Activated B cell treated with CpG ODN at 0.5 μM for 24 hours (primary cell): Measurements from ENCODE around the gene NSUN7. TPM values are rescaled to one million over a fixed set of nuclear protein-coding genes. Genes with fewer than 3 reads are reported as not detected.

Source experiments
- ATAC-seq: fragments of 200-7000 bp; cut with Tn5 transposase; one replicate; pipeline ENCODE4 v1.10.0; 2021; ENCODE audit warnings: low read depth, mild to moderate bottlenecking, moderate library complexity
- CTCF ChIA-PET: fragments of 350-600 bp; sonication (Branson Sonifier 250); formaldehyde crosslinking; loops from one replicate; lab custom pipeline; 2021; ENCODE audit warnings: antibody characterized with exemption; lab: Charles Lee
- POLR2A ChIA-PET: fragments of 350-600 bp; sonication (Branson Sonifier 250); formaldehyde crosslinking; loops from one replicate; lab custom pipeline; 2021; ENCODE audit warnings: antibody characterized with exemption; lab: Charles Lee
- DNase-seq: peaks from one replicate; pipeline ENCODE4 v3.0.0; 2022
- H3K27ac Mint-ChIP-seq: one replicate; pipeline ENCODE4 v1.8.0; 2020; ENCODE audit warnings: mixed read lengths
- H3K27me3 Mint-ChIP-seq: one replicate; pipeline ENCODE4 v1.8.0; 2021; ENCODE audit warnings: mixed read lengths
- H3K36me3 Mint-ChIP-seq: one replicate; pipeline ENCODE4 v1.8.0; 2021; ENCODE audit warnings: low read depth, mixed read lengths
- H3K4me1 Mint-ChIP-seq: one replicate; pipeline ENCODE4 v1.8.0; 2021; ENCODE audit warnings: mixed read lengths
- H3K4me3 Mint-ChIP-seq: one replicate; pipeline ENCODE4 v1.8.0; 2020; ENCODE audit warnings: mild to moderate bottlenecking, mixed read lengths
- H3K9me3 Mint-ChIP-seq: one replicate; pipeline ENCODE4 v1.8.0; 2020; ENCODE audit warnings: mixed read lengths
- CTCF ChIP-seq: fragments of 200-600 bp; IDR thresholded peaks from one replicate; pipeline ENCODE4 v1.8.0; 2022; ENCODE audit warnings: antibody characterized with exemption, mild to moderate bottlenecking
- intact Hi-C: fragments of 100-400 bp; cut with micrococcal nuclease; formaldehyde crosslinking; loops from one replicate; pipeline ENCODE4 v1.15.1; 2024
- total RNA-seq: library from RNA; stranded (reverse); gene quantifications from 2 replicates; pipeline ENCODE4 v1.2.3, GENCODE V29; 2022

NSUN7 gene
- total RNA-seq, 1 donor from 2014 or later, result 1.6 TPM

GRCh38 chr4:40843696-40844095 is 93.9 kb downstream of the NSUN7 start:
- POLR2A ChIA-PET, result no interaction called here
- peaks cover 43% of the 10 kb centered on the region for H3K4me1 Mint-ChIP-seq

GRCh38 chr4:40844261-40844660 is 94.5 kb downstream of the NSUN7 start:
- CTCF ChIA-PET, result interaction anchor here (0.5 to 1.6 kb wide), 3 partner anchors 12 to 120 kb away, joined by 3 to 5 read pairs (median 5); no protein-coding TSS in a partner anchor
- H3K4me1 Mint-ChIP-seq, result peaks cover 44% of the 10 kb centered on the region
- TF ChIP-seq CTCF, result no peak
- no peaks in the 10 kb centered on the region for H3K36me3 Mint-ChIP-seq
- H3K4me3 Mint-ChIP-seq, result no peak overlapping the region
- H3K9me3 Mint-ChIP-seq, result no peaks in the 10 kb centered on the region
- no peak for ATAC-seq
- no peak for DNase-seq
- intact Hi-C loops, result loop anchor here (5.0 to 10.0 kb wide), 2 partner anchors 519 to 787 kb away; partner anchors contain the start of gene N4BP2
- POLR2A ChIA-PET, result no interaction called here
- no peaks in the 10 kb centered on the region for H3K27me3 Mint-ChIP-seq
- H3K27ac Mint-ChIP-seq, result no peak overlapping the region

More at GRCh38 chr4:40843696-40844095, 93.9 kb downstream of the NSUN7 start:
- no peak for TF ChIP-seq CTCF
- Mint-ChIP-seq H3K27me3 (no peaks in the 10 kb centered on the region), H3K9me3 (no peaks in the 10 kb centered on the region), H3K4me3 (no peak overlapping the region), H3K36me3 (no peaks in the 10 kb centered on the region), H3K27ac (no peak overlapping the region)
- intact Hi-C loops, result loop anchor here (2.0 to 10.0 kb wide), 3 partner anchors 107 to 786 kb away; partner anchors contain the start of gene N4BP2
- no peak for DNase-seq
- ATAC-seq, result peak; percentile 25
- CTCF ChIA-PET, result interaction anchor here (0.7 to 1.6 kb wide), 8 partner anchors 11 to 527 kb away, joined by 3 to 5 read pairs (median 3); no protein-coding TSS in a partner anchor

GRCh38 chr4:40845154-40845835 is 95.5 kb downstream of the NSUN7 start:
- Mint-ChIP-seq H3K4me3 (no peak overlapping the region), H3K27ac (no peak overlapping the region), H3K9me3 (no peaks in the 10 kb centered on the region), H3K36me3 (no peaks in the 10 kb centered on the region), H3K27me3 (no peaks in the 10 kb centered on the region), H3K4me1 (peaks cover 40% of the 10 kb centered on the region)
- no peak for TF ChIP-seq CTCF
- DNase-seq, result no peak
- ChIA-PET CTCF (interaction anchor here (1.4 kb wide), 1 partner anchor 51 kb away, joined by 5 read pairs; no protein-coding TSS in a partner anchor), POLR2A (interaction anchor here (0.5 kb wide), 1 partner anchor 12 kb away, joined by 3 read pairs; no protein-coding TSS in a partner anchor)
- intact Hi-C loops, result loop anchor here (10.0 kb wide), 1 partner anchor 520 kb away; no protein-coding TSS in a partner anchor
- ATAC-seq, result no peak

GRCh38 chr4:40846532-40846931 is 96.8 kb downstream of the NSUN7 start:
- no peaks in the 10 kb centered on the region for H3K9me3 Mint-ChIP-seq
- ChIA-PET POLR2A (no interaction called here), CTCF (no interaction called here)
- intact Hi-C loops, result loop anchor here (10.0 kb wide), 1 partner anchor 522 kb away; no protein-coding TSS in a partner anchor
- no peak for TF ChIP-seq CTCF
- ATAC-seq (no peak), DNase-seq (no peak)
- H3K36me3 Mint-ChIP-seq, result no peaks in the 10 kb centered on the region
- no peak overlapping the region for H3K27ac Mint-ChIP-seq
- H3K4me3 Mint-ChIP-seq, result no peak overlapping the region
- peaks cover 29% of the 10 kb centered on the region for H3K4me1 Mint-ChIP-seq
- H3K27me3 Mint-ChIP-seq, result no peaks in the 10 kb centered on the region

- intact Hi-C loops, result loop anchor here (10.0 kb wide), 1 partner anchor 523 kb away; no protein-coding TSS in a partner anchor
- Mint-ChIP-seq H3K4me3 (no peak overlapping the region), H3K9me3 (no peaks in the 10 kb centered on the region), H3K27me3 (no peaks in the 10 kb centered on the region), H3K36me3 (no peaks in the 10 kb centered on the region), H3K27ac (no peak overlapping the region), H3K4me1 (peaks cover 16% of the 10 kb centered on the region)
- CTCF ChIA-PET, result interaction anchor here (1.1 kb wide), 1 partner anchor 8 kb away, joined by 3 read pairs; no protein-coding TSS in a partner anchor
- DNase-seq, result no peak
- TF ChIP-seq CTCF, result no peak
- POLR2A ChIA-PET, result no interaction called here
- no peak for ATAC-seq
Observed at GRCh38 chr4:40848251-40848650, 98.5 kb downstream of the NSUN7 start.
